Renal cortex interstitium (tissue), 15 donors: Measurements from ENCODE around the gene SETD6. TPM values are rescaled to one million over a fixed set of nuclear protein-coding genes. Genes with fewer than 3 reads are reported as not detected.

Source experiments
- DNase-seq, 11 donors: peaks; one replicate each; pipeline ENCODE4 v3.0.0-alpha.2; 2013; ENCODE audit warnings: low read depth in 9 of 11, low spot score in 4 of 11; ENCODE audit errors: extremely low read depth in 1 of 11
- long read RNA-seq, 16 experiments: transcript quantifications; one replicate each; lab custom pipeline, GENCODE V29; 2026
- polyA plus RNA-seq, 3 donors: library from polyadenylated mRNA; unstranded; fragments of 120-200 nt; gene quantifications; one replicate each; pipeline ENCODE4 v1.2.1, GENCODE V29; 2013; ENCODE audit not compliant: insufficient read length in 3 of 3

Gene SETD6
- 10 to 100 TPM; 29.4 to 42.8 (median 31.4) TPM for polyA plus RNA-seq
- long read RNA-seq, donor 1, partial matches to known transcripts = 35 of 51 reads
- long read RNA-seq, donor 1, other reads (novel, unspliced or antisense) = 14 of 51 reads
- long read RNA-seq, donor 2, partial matches to known transcripts = 6 of 10 reads
- long read RNA-seq, donor 2, other reads (novel, unspliced or antisense) = 0 of 10 reads
- long read RNA-seq, donor 3, partial matches to known transcripts = 37 of 63 reads
- long read RNA-seq, donor 3, other reads (novel, unspliced or antisense) = 22 of 63 reads
- long read RNA-seq, donor 4, partial matches to known transcripts = 37 of 42 reads
- long read RNA-seq, donor 4, other reads (novel, unspliced or antisense) = 0 of 42 reads
- long read RNA-seq, donor 5 = 0 reads
- long read RNA-seq, donor 6, partial matches to known transcripts = 135 of 144 reads
- long read RNA-seq, donor 6, other reads (novel, unspliced or antisense) = 0 of 144 reads
- long read RNA-seq, donor 7, partial matches to known transcripts = 0 of 5 reads
- long read RNA-seq, donor 7, other reads (novel, unspliced or antisense) = 0 of 5 reads
- long read RNA-seq, donor 8 = 0 reads
- long read RNA-seq, donor 9, partial matches to known transcripts = 0 of 4 reads
- long read RNA-seq, donor 9, other reads (novel, unspliced or antisense) = 0 of 4 reads
- long read RNA-seq, donor 10, partial matches to known transcripts = 60 of 63 reads
- long read RNA-seq, donor 10, other reads (novel, unspliced or antisense) = 0 of 63 reads
- long read RNA-seq, donor 11, partial matches to known transcripts = 7 of 8 reads
- long read RNA-seq, donor 11, other reads (novel, unspliced or antisense) = 0 of 8 reads
- long read RNA-seq, donor 12, partial matches to known transcripts = 0 of 1 reads
- long read RNA-seq, donor 12, other reads (novel, unspliced or antisense) = 0 of 1 reads
- long read RNA-seq, donor 13 = 0 reads
- long read RNA-seq, donor 14, partial matches to known transcripts = 0 of 5 reads
- long read RNA-seq, donor 14, other reads (novel, unspliced or antisense) = 0 of 5 reads
- long read RNA-seq, donor 15, partial matches to known transcripts = 0 of 5 reads
- long read RNA-seq, donor 15, other reads (novel, unspliced or antisense) = 0 of 5 reads
- long read RNA-seq, donor 16, partial matches to known transcripts = 0 of 9 reads
- long read RNA-seq, donor 16, other reads (novel, unspliced or antisense) = 0 of 9 reads

- DNase-seq = peak in 10 of 11 donors; percentile 77 to 87 (median 85)
Observed at GRCh38 chr16:58515125-58515870, at the start of gene SETD6. SETD6 (plus strand) TSS chr16:58515517; CDS start chr16:58515538, 21 bp downstream.

GRCh38 chr16:58465817-58466216, 49.5 kb upstream of the SETD6 start:
- DNase-seq = no peak

- no peak for DNase-seq
Observed at GRCh38 chr16:58466396-58466795, 48.9 kb upstream of the SETD6 start.

- DNase-seq = no peak
Observed at GRCh38 chr16:58467905-58468304, 47.4 kb upstream of the SETD6 start.

GRCh38 chr16:58471209-58471975, 43.9 kb upstream of the SETD6 start:
- DNase-seq = no peak

- no peak for DNase-seq
Observed at GRCh38 chr16:58472266-58472665, 43.1 kb upstream of the SETD6 start.

- DNase-seq = no peak
Observed at GRCh38 chr16:58472827-58473226, 42.5 kb upstream of the SETD6 start.

GRCh38 chr16:58474296-58474695, 41.0 kb upstream of the SETD6 start:
- no peak for DNase-seq

- no peak for DNase-seq
Observed at GRCh38 chr16:58475091-58475619, 40.2 kb upstream of the SETD6 start.

GRCh38 chr16:58476791-58477190, 38.5 kb upstream of the SETD6 start:
- DNase-seq = no peak

GRCh38 chr16:58478427-58478826, 36.9 kb upstream of the SETD6 start:
- DNase-seq = no peak

- no peak for DNase-seq
Observed at GRCh38 chr16:58481226-58481869, 34.0 kb upstream of the SETD6 start.

- DNase-seq = no peak
Observed at GRCh38 chr16:58481931-58482330, 33.4 kb upstream of the SETD6 start.

GRCh38 chr16:58485184-58485887, 30.0 kb upstream of the SETD6 start:
- no peak for DNase-seq

GRCh38 chr16:58487566-58488351, 27.6 kb upstream of the SETD6 start:
- peak in 9 of 11 donors; percentile 58 to 80 (median 76) for DNase-seq

GRCh38 chr16:58488531-58488930, 26.8 kb upstream of the SETD6 start:
- DNase-seq = no peak
